Nasal cavity respiratory epithelium epithelial cell of viscerocranial mucosa (primary cell): ENCODE results near the gene NR2E3. TPM values are rescaled to one million over a fixed set of nuclear protein-coding genes. Genes with fewer than 3 reads are reported as not detected.

ENCODE experiments used
- total RNA-seq: library from RNA; depleted of rRNA; stranded (reverse); fragments of >200 nt; gene quantifications from 2 replicates; pipeline ENCODE4 v1.2.3, GENCODE V29; 2014

The NR2E3 gene
- 0.14 and 0.34 TPM in 2 replicates for total RNA-seq

DNA sequence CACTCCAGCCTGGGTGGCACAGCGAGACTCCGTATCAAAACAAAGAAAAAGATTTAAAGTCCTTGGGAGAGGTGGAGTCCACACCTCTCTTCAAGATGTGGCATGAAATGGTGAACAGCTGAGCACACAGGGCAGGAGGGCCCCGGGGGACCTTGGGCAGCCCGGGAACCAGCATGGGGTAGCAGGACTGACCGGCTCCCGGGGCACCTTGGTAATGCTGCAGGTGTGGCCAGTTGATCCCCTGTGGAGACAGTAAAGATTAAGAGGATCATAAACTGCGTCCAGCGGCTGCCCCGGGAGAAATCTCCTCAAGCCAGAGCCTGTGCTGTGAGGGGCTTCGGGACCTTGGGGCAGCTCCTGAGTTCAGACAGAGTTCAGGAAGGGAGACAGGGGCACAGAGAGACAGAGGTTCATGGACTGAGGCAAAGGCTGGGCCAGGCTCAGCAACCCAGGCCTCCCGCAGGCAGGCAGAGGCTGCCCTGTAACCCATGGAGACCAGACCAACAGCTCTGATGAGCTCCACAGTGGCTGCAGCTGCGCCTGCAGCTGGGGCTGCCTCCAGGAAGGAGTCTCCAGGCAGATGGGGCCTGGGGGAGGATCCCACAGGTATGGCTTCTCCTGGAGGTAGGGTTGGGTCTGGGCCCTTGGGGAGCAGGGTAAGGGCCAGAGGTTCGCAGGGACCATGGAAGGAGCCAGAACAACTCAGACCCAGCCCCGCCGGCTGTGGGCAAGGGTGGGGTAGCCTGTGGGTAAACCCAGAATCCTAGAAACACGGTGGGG, at the start of gene NR2E3:
TSS of gene NR2E3 (plus strand) at position 299 of the 780 bp plus-strand sequence. CDS start at position 489, 190 bp downstream.

